Activated CD4-positive, alpha-beta T cell treated with anti-CD3 and anti-CD28 coated beads, Interleukin-2, amount 50 U/mL, for 4 hours (primary cell): ENCODE data around the gene TCN2.
A peak's percentile ranks its signal among the peaks of the same experiment; 100 is the strongest.
"Not testable (repeated sequence)": the region's sequence is repeated elsewhere in the genome, so short reads cannot be mapped to it uniquely, and the experiment has no call there.

Experiments used
- DNase-seq, 2 experiments: peaks; one replicate each; pipeline ENCODE4 v3.0.0-alpha.2; 2020

The TCN2 gene

DNA sequence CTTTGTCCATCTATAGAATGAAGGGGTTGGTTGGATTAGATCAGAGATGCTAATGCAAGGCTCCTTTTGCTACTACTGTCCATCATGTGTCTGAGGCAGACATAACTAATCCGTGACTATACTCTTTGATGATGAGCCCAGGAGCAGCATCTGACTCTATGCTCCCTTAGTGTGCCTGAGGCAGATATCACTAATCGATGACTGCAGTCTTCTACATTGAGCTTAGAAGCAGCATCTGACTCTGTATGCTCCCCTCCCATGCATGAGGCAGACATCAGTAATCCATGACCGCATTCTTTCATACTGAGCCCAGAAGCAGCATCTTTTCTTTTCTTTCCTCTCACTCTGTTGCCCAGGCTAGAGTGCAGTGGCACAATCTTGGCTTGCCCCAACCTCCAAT, 4.2 kb downstream of the TCN2 start:
- no peak for DNase-seq

DNA sequence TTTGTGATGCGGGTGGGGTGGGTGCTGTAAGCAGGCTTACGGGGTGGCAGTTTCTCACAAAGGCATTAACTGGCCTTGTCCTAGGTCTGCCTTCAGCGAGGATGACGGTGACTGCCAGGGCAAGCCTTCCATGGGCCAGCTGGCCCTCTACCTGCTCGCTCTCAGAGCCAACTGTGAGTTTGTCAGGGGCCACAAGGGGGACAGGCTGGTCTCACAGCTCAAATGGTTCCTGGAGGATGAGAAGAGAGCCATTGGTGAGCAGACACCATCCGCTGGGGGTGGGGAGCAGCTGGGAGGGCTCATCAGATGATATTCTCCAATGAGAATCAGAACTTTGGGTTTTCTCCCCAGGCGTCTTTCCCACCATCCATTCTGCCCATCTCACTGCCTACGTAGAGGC, 5.8 kb downstream of the TCN2 start:
- DNase-seq = no peak

DNA sequence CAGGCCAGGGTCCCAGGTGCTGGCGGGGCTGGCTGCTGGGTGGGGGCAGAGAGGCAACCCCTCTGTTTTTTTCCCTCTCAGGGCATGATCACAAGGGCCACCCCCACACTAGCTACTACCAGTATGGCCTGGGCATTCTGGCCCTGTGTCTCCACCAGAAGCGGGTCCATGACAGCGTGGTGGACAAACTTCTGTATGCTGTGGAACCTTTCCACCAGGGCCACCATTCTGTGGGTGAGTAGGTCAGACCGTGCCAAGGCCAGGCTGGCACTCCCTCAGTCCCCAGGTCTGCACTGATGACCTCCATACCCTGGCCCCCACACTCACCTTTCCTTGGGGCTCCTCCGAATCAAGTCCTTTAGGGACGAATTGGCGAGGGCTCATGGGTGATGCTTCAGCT, 7.3 kb downstream of the TCN2 start:
- DNase-seq = no peak

DNA sequence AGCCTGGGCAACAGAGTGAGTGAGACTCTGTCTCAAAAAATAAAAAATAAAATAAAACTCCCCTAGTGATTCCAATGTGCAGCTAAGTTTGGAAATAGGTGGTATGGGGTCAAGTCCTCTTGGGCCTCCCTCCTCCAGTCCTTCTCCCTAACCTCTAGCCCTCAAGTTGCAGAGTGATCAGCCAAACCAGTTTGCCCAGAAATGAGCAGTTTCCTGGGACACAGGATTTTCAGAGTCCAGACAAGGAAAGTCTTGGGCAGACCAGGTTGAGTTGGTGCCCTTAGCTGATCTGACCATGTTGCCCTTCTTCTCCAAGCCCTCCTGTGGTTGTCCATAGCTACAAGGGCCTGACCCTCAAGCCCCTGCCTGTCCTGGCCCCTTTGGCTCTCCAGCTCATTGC, 7.9 kb downstream of the TCN2 start:
- no peak for DNase-seq

DNA sequence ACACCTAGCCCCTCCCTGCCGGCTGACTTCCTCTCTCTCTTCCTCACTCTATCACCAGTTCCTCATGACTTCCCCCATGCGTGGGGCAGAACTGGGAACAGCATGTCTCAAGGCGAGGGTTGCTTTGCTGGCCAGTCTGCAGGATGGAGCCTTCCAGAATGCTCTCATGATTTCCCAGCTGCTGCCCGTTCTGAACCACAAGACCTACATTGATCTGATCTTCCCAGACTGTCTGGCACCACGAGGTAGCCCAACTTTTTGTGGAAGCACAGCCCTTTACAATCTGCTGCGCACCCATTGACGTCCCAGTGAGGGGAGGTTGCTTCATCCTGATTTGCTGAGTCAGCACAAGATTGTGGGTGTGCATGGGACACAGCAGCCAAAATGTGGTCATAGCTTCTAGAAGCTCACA, 8.6 kb downstream of the TCN2 start:
- DNase-seq = no peak

DNA sequence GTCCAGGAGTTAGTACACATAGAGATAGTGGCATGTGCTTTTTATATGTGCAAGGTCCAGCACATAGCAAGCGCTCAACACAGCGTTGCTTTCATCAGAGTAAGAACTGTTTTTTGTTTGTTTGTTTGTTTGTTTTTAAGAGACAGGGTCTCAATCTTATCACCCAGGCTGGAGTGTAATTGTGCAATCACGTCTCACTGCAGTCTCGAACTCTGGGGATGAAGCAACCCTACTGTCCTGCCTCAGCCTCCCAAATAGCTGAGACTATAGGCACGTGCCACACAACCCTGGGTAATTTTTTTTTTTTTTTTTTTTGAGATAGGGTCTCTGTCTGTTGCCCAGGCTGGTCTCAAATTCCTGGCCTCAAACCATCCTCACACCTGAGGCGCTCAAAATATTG, 10.8 kb downstream of the TCN2 start:
- DNase-seq = no peak

DNA sequence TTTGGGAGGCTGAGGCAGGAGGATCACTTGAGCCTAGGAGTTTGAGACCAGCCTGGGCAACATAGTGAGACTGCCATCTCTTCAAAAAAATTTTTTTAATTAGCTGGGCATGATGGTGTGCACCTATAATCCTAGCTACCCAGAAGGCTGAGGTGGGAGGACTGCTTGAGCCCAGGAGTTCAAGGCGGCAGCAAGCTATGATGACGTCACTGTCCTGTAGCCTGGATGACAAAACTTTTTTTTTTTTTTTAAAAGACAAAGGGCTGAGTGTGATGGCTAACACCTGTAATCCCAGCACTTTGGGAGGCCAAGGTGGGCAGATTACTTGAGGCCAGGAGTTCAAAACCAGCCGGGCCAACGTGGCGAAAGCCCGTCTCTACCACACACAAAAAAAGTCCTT, 12.9 kb downstream of the TCN2 start:
- not testable (repeated sequence) for DNase-seq

DNA sequence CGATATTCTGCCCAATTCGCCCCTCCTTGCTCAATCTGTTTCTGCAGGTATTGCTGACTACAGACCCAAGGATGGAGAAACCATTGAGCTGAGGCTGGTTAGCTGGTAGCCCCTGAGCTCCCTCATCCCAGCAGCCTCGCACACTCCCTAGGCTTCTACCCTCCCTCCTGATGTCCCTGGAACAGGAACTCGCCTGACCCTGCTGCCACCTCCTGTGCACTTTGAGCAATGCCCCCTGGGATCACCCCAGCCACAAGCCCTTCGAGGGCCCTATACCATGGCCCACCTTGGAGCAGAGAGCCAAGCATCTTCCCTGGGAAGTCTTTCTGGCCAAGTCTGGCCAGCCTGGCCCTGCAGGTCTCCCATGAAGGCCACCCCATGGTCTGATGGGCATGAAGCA, 19.4 kb downstream of the TCN2 start:
- DNase-seq = no peak

DNA sequence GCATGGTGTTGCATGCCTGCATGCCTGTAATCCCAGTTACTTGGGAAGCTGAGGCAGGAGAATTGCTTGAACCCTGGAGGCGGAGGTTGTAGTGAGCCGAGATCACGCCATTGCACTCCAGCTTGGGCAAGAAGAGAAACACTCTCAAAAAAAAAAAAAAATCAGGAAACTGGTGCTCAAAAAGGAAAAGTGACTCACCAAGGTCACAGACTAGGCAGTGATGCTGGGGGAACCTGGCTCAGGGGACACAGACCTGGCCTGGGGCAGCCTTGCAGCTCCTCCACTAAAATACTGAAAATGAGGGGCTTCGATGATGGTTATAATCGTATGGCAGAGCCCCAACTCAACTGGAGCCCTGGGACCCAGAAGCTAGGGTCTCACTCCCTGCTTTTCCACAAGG, 20.5 kb downstream of the TCN2 start:
- DNase-seq = no peak

DNA sequence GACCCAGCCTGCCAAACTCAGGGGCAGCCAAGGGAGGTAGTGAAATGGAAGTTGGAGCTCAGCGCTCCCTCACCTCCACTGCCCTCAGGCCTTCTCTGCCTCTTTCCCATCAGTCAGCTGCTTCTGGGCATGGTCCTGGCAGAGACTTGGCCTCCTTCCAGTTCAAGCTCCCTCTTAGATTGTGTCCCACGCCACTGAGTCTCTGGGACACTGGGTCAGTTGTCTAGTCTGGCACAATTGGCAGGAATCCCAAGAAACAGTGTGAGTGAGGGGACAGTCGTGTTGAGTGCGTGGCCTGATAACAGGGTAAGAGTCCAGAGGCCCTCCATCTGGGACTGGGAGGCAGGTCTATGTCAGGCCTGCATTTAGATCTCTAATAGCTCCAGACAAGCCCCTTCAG, 21.5 kb downstream of the TCN2 start:
- no peak for DNase-seq

DNA sequence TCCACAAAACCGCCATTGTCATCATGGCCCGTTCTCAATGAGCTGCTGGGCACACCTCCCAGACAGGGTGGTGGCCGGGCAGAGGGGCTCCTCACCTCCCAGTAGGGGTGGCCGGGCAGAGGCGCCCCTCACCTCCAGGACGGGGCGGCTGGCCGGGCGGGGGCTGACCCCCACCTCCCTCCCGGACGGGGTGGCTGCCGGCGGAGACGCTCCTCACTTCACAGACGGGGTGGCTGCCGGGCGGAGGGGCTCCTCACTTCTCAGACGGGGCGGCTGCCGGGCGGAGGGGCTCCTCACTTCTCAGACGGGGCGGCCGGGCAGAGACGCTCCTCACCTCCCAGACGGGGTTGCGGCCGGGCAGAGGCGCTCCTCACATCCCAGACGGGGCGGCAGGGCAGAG, 24.5 kb downstream of the TCN2 start:
- not testable (repeated sequence) for DNase-seq

DNA sequence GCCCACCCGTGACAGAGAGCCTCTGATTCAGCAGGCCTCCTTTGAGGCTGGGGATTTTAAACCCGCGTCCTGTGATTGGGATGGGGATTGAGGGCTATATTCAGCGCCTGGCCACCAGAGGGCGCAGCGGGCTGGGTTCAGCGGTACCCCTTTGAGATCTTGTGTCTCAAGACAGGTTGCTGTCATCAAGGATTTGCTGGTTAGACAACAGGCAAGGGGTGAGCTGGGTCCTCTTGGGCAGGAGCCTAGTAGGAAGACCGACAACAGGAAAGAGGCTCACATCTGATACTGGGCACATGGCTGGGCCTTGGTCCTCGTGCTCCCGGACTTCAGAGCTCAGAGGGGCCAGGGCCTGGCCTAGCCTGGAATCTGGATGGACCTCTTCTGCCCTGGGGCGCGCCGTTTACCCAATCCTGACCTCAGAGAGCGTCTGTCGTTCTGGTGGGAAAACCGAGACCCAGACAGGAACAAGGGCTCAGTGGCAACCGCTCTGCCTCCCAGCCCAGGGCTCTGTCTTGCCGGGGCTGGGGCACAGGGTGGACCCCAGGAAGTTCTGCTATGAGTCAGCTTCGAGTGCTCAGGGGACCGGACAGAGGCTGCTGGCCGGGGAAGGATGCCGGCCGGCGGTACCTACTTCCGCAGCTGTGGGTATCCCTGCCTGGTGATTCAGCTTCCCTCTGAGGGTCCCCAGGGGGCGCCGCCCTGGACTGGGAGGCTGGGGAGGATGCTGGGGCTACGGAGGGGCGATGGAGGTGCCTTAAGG, 27.7 kb downstream of the TCN2 start:
- peak; percentile 89 to 90 for DNase-seq

DNA sequence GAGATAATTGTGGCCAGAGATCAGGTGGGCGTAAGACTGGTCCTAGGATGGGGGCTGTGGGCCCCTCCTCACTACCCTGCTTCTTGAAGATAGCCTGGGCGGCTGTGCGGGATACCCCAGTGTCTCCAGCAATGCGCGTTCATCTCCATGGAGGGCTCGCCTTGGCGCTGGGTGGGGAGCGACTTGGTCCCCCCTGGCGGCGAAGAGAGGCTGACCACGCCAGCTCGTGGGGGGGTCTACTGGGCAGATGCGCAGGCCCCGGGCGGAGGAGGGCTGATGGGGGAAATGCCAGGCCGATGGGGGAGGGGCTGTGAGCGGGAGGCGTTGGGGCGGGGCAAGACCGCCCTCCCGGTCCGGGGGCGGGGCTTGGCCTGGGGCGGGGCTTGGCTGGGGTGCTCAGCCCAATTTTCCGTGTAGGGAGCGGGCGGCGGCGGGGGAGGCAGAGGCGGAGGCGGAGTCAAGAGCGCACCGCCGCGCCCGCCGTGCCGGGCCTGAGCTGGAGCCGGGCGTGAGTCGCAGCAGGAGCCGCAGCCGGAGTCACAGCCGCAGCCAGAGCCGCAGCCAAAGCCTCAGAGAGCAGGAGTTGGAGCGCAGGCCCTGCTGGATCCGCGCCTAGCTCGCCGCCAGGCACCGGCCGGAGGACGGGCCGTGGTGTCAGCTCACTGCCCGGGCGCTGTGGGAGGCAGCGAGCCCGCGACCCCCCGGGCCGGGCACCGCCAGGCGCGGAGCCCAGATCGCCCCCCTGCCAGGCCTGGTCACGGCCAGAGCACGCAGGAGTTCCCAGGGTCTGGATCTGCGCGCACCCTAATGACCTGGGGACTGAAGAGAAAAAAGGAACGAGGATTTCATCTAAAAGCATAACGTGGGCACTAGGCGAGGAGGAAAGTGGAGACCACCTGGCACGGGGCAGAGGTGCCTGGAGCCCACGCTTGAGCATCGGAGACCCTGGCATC, 28.6 kb downstream of the TCN2 start, which contains the start of gene SLC35E4:
Gene SLC35E4 (plus strand): TSS at position 509 of the 953 bp plus-strand sequence. CDS start 670 bp downstream, outside the sequence.
- DNase-seq = peak; percentile 94 to 95

DNA sequence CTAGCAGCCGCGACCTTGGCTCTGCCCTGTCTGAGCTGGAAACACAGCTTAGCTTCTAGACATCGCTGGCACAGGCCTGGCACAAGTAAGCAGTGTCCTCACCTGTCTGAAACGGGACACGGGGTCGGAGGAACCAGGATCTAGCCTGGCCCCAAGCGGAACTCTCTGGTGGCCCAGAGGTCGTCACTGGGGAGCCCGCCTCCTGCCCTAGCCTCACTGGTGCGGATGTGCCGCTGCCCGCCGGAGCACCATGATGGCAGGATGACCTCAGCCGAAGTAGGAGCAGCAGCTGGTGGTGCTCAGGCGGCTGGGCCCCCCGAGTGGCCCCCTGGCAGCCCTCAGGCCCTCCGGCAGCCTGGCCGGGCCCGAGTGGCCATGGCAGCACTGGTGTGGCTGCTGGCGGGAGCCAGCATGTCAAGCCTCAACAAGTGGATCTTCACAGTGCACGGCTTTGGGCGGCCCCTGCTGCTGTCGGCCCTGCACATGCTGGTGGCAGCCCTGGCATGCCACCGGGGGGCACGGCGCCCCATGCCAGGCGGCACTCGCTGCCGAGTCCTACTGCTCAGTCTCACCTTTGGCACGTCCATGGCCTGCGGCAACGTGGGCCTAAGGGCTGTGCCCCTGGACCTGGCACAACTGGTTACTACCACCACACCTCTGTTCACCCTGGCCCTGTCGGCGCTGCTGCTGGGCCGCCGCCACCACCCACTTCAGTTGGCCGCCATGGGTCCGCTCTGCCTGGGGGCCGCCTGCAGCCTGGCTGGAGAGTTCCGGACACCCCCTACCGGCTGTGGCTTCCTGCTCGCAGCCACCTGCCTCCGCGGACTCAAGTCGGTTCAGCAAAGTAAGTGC, 29.5 kb downstream of the TCN2 start:
- peak in 1 of 2 experiments; percentile 3 for DNase-seq

DNA sequence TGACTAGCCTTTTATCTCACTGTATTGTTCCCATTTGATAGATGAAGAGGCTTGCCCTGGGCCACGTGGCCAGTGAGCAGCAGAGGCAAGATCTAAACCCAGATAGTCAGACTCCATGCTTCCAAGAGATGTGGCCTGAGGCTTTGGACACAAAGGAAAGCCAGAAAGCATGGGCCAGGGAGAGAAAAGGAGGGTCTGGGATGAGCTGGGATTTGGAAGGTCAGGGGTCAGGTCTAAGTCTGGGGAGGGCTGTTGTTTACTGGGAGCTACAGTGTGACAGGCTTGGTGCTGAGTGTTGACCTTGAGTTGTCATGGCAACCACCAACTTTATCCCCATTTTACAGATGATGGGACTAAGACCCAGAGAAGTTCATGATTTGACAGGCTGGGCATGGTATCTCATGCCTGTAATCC, 30.7 kb downstream of the TCN2 start:
- no peak for DNase-seq

DNA sequence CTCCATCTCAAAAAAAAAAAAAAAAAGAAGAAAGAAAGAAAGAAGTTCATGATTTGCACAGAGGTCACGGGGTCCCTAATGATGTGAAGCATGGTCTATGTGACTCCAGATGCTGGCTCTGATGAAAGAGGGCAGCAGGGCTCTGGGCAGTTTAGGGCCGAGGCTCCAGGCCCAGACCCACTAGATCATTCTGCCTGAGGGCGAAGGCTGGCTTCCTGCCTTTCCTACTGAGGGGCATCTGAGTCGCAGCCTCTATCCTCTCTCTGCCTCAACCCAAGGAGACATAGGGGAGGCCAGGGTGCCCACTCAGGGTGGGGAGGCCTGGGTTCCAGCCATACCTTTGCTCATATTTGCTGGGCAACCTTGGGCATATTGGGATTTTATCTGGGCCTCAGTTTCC, 33.4 kb downstream of the TCN2 start:
- DNase-seq = no peak

DNA sequence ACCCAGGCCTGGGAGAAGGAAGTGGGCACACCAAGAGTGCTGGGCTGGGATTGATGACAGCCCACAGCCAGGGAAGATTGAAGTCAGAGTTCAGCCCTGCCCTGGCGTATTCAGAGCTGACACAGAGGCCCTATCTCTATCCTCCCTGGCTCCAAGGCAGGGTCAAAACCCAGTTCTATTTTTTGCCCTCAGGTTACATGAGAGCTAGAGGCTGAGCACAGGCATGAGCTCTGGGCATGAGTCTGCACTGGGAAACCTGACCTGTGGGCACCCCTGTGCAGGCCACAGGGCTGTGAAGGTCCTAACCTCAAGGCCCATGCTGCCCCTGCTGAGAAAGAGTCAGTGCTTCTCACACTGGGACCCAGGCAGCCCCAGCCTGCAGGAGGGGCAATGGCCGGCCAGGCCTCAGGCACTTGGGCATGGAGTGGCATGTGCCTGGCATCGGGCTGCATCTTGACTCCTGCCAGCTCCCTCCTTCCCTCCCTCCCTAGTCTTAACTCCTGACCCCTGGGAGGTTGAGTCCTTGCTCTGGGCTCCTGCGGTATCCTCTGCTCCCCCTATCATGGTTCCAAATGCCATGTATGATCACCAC, 34.0 kb downstream of the TCN2 start:
- DNase-seq = no peak

DNA sequence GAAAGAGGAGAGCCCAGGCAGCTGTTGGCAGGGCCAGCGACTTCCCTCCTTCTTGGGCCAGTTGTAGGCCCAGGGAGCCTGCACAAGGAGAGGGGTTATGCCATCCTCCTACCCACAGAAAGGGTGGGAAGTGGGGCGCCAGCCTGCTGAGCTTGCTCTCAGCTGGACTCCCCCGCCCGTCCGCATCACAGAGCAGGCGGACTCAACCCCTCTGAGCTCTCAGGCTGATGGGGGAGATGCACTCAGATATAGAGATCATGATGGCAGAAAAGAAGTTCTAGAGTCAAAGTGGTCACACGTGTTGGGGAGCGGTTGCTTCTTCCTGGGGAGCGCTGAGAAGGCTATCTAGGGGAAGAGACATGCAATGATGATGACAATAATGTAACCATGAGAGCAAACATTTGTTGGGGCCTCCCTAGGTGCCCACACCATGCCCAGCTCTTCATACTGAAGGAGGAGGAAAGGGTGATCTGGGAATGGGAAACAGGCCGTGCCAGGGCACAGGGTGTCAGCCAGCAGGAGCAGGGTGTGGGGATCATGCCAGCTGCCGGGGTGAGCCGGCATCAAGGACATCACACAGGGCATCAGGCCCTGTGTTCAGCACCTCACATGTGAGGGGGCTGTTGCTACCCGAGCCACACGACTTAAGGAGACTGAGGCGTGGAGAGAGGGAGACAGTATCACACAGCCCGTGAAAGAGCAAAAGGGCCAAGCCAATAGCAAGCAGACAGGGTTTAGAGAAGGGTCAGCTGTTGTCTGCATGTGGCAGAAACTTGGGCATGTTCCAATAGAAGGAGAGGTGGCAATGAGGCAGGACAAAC, 36.3 kb downstream of the TCN2 start:
- no peak for DNase-seq

DNA sequence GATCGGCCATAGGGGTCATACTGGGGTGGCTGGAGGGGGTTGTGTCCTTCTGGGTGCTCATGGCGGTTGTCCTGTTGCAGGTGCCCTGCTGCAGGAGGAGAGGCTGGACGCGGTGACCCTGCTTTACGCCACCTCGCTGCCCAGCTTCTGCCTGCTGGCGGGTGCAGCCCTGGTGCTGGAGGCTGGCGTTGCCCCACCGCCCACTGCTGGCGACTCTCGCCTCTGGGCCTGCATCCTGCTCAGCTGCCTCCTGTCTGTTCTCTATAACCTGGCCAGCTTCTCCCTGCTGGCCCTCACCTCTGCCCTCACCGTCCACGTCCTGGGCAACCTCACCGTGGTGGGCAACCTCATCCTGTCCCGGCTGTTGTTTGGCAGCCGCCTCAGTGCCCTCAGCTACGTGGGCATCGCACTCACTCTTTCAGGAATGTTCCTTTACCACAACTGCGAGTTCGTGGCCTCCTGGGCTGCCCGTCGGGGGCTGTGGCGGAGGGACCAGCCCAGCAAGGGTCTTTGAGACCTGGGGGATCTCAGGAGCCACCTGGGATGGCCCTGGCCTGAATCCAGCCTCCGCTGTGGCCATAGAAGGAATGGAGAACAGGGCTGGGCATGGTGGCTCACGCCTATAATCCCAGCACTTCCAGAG, 39.7 kb downstream of the TCN2 start:
- DNase-seq = no peak

DNA sequence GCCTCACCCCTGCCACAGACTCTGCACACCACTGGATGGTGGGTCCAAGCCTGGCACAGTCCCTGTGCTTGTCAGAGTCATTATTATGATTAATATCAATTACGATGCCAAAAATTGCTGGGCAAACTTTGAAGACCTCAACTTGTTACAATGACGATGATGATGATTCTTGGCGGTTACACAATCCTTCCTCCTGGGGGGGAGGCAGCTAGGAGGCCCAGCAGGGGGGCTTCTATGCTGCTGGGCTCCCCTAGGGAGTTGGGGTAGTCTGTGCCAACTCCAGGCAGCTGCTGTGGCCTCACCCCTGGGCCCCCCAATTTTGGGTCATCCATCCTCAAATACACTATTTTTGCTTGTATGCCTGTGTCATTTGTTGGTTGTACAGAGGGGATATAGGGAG, 40.6 kb downstream of the TCN2 start:
- DNase-seq = no peak

DNA sequence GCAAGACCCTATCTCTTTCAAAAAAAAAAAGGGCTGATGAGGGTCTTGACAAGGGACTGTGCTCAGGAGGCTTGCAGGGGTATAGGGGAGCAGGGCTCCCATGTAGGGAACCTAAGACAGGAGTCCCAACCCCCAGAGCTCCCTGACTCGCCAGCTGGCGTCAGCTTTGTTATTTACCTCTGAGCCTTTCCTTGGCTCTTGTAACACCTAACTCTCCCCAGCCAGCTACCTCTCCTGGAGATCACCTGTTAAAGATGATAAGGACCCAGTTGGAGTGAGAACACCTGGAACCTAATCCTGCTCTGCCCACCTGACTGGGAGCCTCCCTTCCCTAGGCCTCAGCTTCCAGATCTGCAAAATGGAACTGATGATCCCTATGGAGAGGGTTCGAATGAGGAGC, 41.9 kb downstream of the TCN2 start:
- no peak for DNase-seq
